ENCODE results near the gene LSMEM2.
"Not testable (repeated sequence)": the region's sequence is repeated elsewhere in the genome, so short reads cannot be mapped to it uniquely, and the experiment has no call there.

LSMEM2 gene

DNA sequence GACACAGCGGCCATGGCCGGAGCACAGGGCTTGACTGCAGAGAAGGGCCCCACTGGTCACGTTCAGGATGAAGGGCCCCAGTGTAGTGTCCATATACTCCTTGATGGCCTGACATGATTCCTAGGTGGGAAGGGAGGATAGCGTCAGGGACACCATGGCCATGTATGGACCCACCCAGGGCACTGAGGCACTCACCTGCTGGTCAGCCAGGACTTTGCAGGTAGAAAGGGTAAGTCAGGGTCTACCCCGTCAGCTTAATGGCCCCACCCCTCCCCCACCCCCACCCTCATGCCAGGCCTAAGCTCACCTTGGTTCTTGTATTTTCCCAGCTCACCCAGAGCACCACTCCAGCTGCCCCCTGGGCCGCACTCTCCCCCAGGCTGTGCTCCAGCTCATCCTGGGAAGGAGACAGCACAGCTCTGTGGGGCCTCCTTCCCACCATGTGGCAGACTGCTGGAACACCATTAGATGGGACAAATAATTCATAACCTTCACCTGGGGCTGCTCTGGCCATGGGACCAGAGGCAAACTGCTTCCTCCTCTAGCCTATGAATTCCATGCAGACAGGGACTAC, 21.9 kb downstream of the LSMEM2 start:
- FAIRE-seq: no peak

DNA sequence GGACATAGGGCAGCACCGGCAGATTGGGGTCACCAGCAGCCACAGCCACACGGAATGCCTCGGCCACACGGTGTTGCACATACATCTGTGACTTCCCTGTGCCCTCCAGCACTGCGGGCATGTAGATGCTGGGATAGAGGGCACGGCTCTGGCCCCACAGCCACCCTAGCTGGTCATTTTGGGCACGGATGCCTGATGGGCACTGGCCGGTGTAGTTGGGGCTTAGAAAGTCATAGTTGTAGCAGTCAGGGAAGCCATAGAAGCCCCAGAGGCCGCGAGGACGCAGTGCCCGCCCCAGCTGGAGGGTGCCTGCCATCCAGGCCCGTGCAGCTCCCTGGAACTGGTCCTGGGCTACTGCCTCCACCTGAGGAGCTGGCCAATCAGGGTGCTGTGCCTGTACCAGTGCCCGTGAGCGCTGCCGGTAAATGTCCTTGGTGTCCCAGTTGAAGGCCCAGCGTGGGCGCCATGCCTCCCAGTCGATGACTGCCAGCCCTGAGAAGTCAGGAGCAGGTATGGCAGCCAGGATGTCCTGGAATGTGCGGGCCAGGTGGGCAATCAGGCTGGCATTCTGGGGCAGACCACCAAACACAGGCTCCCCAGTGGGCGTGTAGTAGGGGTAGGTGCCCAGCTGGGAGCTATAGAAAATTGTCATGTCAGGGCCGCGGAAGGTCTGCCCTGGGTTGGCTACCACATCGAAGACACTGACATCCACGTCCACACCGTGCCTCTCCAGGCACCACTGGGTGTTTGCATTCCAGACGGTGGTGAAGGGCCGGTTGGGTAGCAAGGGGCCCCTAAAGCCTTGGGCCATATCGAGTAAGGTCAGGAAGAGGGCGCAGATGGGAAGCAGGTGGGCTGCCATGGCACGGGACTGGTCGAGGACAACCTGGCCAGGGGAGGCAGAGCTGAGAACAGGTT, 23.5 kb downstream of the LSMEM2 start:
- no peak for FAIRE-seq

DNA sequence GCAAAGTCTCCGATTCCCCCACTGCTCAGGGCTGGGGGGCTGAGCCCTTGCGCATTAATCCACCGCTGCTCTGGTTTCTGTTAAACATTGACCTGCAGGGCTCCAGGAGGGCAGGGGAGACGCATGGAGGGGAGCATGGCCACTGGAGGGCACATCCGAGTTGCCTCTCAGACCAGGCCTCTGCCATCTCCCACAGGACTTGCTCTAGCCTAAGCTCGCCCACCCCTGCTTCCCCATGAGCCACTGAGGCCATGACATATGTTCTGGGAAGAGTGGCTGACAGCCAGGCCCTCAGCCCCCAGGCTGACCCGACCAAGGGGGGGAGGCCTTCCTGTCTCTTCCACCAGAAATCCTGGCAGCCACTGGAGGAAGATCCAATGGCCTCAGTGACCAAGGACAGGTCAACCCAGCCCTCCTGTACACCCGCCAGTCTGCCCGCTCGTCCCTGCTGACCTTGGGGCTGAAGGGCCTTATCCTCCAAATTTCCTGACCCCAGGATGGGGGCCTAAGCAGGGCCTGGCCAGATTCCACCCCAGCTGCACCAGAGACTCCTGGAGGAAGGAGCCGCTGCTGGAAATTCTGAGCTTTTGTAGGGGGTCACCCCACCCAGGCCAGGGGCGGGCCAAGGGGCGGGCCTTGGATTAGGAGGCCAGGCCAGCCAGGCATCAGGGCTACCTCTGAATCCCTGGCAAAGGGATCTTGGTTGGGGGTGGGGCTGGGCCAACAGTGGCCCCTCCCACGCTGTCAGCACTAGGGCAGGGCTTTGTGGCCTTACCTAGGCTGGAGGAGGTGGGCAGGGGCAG, 24.3 kb downstream of the LSMEM2 start, which contains the start of gene HYAL1:
TSS of gene HYAL1 (minus strand) at position 562 of the 803 bp plus-strand sequence. CDS start 618 bp downstream, outside the sequence.
- FAIRE-seq: no peak

DNA sequence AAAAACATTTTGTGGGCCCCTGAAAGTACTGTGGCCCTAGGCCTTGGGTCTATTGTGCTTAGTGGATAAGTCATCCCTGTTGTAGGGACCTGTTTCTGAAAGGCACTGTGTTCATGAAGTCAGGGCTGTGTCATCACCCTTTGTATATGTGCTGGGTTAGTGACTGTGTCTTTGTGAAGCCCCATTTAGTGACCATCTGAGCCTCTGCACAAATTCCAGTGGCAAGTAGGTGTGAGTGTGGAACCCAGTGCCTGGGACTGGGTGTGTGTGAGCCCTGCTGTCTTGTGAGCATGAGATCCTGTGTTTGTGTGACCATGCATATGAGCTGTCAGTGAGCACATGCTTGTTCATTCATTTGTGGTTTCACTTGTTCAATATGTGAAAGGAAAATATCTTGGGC, 25.7 kb downstream of the LSMEM2 start:
- no peak for FAIRE-seq

DNA sequence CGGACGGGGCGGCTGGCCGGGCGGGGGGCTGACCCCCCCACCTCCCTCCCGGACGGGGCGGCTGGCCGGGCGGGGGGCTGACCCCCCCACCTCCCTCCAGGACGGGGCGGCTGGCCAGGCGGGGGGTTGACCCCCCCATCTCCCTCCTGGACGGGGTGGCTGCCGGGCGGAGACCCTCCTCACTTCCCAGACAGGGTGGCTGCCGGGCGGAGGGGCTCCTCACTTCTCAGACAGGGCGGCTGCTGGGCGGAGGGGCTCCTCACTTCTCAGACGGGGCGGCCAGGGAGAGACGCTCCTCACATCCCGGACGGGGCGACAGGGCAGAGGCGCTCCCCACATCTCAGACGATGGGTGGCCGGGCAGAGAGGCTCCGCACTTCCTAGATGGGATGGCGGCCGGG, 33.2 kb downstream of the LSMEM2 start:
- not testable (repeated sequence) for FAIRE-seq

DNA sequence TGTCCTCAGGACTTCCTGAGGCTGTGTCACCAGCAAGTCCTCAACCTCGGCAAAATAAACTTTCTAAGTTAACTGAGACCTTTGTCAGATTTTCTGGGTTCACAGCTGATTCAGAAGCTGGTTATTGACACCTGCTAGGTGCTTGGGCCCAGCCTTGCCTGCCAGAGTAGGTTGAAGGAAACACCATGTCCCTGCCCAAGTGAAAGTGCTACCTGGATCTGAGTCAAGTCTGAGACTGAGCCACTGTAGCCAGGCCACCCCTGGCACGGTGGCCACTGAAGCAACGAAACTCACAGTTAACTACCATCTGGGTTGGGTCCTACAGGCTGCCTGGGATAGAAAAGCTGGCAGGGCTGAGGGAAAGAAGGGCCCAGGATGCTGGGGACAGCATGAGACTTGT, 35.5 kb downstream of the LSMEM2 start:
- FAIRE-seq: no peak

DNA sequence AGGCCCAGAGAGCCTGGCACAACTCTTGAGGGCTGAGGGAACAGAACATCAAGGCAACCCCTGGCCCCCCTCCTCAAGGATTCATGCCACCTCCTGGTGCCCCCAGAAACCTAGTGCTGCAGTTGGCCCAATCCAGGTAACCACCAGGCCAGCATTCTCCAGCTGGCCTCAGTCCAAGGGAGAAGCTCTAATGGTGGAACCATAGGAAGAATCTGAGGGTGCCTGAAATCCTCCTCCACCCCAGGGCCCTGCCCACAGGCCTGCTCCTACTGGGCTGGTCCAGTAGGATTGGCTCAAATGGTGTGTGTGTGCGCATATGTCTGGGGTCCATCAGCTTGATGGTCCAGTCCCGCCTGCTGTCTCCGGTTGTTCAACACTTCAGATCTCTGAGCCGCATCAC, 35.9 kb downstream of the LSMEM2 start:
- FAIRE-seq: no peak

DNA sequence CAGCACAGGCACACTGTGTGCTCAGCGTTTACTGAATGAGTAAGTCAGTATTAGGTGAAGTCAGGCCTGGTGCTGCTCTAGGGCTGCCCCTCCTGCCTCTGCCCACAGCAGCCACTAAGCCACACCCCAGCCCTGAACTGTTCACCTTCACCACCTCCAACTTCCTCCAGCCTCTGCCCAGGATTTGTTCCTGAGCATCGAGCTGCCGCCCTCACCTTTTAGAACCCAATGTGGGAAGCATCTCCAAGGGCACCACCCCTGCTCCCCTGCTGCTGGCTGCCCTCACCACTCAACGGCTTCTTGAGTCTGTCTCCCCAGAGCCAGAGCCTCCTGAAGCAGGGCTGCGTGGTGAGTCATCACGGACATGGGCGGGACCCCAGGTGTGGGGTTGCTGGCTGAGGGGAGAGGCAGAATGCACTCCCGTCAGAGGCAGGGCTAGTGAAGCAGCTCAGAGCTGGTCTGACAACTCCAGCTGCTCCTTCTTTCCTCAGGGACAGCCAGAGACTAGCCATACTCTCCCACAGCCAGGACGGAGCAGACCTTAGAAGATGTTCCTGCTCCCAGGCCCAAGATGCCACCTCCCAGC, 37.9 kb downstream of the LSMEM2 start:
- no peak for FAIRE-seq

DNA sequence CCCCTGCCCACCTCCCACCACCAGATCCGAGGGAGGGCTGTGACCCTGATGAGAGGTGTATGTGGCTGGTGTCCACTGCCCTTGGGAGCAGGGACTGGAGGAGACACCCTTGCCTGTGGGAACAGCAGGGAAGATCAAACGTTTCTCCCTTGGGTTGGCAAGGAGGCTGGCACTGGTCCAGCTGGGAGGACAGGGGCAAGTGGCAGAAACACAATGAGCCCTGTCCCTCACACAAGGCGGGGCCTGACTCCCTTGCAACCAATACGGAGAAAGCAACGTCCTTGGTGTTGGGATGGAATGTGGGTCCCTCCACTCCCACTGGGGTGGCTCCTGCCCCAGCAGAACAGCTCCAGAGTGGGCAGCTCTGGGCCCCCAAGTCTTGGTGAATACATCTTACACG, 38.4 kb downstream of the LSMEM2 start:
- FAIRE-seq: no peak

DNA sequence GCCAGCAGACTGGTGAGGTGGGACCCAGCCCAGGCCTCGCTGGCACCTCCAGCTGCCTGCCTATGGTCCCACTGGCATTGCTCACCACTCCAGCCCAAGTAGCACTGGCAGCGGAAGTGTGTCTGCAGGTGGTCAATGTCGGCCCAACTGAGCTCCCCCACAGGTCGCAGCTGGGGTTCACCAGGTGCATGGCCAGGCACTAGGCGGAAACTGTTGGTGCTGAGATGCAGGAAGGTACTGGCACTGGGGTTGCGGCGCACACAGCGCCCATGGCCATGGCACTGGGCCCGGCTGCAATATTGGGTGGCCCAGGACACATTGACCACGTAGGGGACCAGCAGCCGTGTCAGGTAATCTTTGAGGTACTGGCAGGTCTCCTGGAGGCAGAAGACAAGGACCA, 39.3 kb downstream of the LSMEM2 start:
- FAIRE-seq: no peak

DNA sequence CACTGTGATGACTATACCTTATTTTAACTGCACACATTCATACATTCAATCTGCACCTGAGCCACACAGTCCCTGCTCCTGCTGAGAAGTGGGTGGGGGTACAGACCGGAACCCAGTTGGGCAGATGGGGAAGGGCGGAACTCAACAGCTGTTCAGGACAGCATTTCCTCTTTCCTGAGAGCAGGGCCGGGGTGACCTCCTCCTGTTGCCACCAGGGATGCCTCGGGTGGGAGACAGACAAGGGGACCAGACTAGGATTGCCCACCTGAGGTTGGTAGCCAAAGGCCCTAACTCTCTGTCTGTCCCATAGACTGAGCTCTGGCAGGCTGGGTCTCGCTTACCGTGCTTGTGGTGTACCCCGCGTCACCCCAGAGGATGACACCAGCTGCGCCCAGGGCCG, 39.7 kb downstream of the LSMEM2 start:
- FAIRE-seq: no peak

DNA sequence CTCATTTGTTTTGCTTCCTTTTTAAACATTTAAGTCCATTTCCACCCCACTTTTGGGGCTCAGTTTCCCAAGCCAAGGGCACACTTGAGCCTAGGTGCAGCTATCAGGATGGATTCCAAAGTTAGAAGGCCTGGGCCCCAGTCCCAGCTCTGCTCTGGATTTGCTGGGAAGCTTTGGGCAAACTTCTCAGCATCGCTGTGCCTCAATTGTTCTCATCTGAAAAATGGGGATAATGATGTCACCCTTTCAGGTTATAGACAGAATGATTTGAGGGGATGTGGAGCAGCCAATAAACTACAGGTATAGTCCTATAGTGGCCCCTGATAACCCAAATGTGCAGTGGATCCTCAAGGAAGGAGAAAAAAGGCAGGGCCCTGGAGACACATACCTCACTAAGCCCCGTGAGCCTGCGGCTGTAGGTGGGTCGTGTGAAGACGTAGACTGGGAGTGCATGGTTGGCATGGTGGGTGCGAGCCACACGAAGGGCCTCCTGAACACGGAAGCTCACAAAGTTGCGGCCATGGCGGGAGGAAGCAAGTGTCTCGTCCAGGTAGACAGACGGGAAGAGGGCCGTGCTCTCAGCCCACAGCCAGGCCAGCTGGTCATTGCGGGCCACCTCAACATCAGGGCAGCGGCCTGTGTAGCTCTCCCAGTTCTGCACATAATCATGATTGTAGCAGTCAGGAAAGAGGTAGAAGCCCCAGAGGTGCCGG, 40.5 kb downstream of the LSMEM2 start:
- FAIRE-seq: no peak

DNA sequence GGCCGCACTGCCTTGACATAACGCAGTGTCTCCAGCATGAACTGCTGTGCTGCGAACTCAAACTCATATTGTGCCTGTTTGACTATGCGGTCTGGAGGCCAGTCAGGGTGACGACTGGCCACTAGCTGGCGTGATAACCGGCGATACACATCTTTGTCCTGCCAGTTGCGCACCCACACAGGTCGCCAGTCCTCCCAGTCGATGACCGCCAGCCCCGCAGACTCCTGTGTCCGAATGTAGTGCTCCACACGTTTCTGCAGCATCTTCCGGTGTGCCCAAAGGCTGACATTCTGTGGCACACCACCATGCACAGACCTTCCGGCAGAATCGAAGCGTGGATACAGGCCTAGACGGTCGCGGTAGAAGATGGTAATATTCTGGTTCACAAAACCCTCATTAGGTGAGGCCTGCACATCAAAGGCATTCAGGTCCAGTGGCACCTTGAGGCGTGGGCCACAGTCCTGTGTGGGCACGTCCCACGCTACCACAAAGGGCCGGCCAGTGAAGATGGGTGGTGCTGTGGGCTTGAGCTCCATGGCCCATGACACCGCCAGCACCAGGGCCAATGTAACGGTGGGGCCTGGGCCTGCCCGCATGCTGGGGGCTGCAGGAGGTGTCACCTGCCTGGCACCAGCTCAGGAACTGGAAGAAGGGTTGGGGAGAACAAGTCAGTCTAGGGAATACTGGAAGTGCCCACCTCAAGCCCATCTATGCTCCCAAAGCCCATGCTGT, 41.2 kb downstream of the LSMEM2 start:
- no peak for FAIRE-seq

DNA sequence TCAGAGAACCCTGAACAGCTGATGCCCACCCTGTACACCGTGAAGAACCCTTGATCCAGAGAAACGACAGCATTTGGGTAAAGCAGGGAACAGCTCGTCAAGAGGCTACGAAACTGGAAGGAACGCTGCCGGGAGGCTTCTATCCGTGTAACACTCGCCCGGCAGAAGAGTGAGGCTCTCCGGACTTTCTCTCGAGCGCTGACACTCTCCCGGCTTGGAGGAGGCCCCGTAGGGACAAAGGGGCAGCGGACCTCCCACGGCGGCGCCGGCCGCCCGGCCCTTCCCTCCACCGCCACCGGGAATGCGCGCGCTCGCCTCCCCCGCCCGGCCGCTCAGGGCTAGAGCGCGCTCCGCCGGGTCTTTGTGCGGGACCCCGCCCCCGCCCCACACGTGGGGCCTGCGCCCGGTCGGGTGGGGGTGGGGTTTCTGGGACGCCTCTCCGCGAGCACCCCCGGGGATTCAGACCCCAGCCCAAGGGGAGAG, 42.0 kb downstream of the LSMEM2 start:
- FAIRE-seq: no peak

DNA sequence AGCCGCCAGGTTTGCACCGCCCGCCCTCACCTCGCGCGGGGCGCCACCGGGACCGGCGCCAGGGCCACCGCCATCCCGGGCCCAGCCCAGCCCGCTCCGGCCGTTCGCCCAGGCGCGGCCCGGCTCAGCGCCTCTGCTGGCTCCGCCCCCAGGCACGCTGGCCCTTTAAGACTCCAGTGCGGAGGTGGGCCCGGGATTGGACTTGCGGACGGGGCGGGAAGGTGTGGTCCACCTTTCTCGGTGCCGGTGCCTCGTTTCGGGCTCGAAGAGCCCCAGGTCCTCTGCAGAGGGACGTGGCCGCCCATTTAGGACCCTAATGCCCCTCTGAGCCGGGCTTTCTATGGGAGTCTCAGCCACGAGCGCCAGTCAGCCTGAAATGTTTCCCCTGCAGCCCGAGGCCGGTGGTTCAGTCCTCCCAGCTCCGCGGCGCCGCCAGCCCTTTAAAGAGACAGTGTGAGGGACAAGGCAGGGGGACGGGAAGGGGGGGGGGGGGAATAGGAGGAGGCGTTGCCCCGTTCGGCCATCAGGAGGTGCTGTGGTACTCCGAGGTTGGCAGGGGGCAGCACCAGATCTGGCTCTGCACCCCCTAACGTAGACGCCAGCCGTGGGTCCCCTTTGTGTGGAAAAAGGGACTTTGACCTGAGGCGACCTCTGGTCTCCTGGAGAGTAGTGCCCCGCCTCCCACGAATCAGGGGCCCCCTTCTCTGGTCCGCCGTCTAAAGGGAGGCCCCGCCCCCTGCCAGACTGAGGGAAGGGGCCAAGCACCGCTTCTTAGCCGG, 42.6 kb downstream of the LSMEM2 start:
- FAIRE-seq: no peak

DNA sequence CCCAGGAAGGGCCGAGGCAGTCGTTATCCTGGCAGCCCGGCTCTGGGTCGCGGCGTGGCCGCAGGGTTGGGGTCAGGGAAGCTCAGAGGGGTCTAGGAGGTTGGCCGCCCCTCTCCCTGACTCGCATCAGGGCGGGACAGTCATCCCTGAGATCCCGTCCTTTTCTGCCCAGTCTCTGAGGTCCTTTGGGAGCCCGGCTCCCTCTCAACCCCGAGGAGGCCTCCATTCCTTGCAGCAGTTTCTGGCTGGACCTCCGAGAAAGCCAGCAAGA, 43.2 kb downstream of the LSMEM2 start:
- FAIRE-seq: no peak

DNA sequence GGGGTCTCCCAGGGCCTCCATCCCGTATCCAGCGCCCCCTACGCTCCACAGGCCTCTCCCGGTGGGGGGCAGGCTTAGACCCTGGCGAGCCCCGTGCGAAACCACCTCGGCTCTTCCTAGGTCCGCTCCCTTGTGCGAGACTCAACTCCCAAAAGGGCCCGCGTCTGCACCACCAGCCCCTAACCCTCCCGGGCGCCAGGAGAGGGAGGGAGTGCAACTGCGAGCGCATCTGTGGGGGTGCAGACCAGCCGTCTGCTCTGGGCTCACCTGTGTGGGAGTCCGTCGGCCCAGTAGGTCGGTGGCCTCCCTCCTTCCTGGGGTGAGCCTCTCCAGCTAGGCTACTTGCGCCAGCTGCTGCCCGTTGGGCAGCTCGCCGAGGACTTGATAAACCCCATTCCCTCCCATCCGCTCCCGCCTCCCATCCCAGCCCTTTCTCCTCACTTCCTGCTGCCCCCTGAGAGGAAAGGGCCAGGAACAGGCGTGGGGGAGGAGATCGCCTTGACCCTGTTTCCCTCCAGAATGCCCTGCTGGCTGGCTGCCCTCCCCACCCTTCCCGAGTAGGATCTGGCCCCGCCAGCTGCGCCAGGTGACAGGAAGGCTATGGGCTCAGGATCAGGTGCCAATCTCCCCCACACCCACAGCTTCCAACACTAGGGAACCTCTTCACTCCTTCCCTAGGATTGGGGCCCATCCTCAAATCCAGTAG, 43.7 kb downstream of the LSMEM2 start, which contains the start of gene HYAL2:
TSS of gene HYAL2 (minus strand) at position 360 of the 706 bp plus-strand sequence. CDS start 2,256 bp downstream, outside the sequence.
- no peak for FAIRE-seq

DNA sequence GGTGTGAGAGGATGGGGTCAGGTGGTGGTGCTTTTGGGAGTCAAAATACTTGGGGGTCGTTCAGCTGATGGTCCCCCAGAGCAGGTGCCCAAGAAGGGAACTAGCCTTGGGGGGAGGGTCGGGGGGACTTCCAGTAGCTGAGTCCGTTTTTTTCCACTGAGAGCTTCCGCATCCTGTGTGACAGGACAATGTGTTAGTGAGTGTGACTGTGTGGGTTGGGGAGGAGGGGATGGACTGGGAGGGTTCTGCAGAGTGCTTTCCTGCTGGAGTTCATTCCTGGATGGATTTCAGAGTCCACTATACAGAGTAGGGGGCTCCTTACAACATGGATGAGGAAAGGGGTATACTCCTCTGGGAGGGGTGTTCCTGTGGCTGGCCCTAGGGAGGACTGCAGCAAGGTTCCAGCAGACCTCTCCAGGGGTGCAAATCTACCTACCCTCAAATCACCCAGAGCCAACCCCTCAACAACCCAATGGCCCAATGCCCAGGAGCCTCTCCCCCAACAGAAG, 44.3 kb downstream of the LSMEM2 start:
- FAIRE-seq: no peak

DNA sequence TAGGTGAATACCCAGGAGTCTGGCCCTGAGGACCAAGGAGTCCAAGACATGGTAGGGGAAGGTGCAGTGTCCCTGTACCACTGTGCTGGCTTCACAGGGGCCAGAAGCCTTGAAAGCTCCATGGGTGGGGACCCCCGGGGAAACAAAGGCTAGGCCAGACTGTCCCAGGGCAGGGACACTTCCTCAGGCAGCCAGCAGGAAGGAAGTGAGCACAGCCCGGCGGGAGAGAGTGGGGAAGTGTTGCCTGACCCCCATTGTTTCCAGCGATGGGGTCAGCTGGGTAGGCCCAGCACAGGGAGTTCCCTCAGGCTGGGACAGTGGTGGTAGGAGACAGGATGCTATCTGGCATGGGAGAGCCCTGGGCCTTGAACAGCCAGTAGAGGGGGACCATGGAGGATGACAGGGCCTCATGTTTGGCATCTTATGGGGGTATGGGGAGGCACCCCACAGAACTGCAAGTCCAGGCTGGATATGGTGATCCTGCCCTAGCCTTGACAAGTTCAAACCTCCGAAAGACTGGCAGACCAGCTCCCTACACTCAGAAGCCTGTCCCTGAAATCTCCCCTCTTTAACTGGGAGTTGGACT, 44.8 kb downstream of the LSMEM2 start:
- FAIRE-seq: no peak

All from islet of Langerhans (tissue), 1 donor.